22Rv1 (cell line): ENCODE results near the gene UROD.

ENCODE experiments used
- ZFX ChIP-seq: fragments of 450-650 bp; IDR thresholded peaks from 2 replicates; pipeline ENCODE4 v1.6.1; 2017; ENCODE audit warnings: antibody characterized with exemption, borderline replicate concordance
- TF ChIP-seq, protein P1 (sequence below): fragments of 450-650 bp; IDR thresholded peaks from 2 replicates; pipeline ENCODE4 v1.5.1; 2017; ENCODE audit warnings: mild to moderate bottlenecking

DNA sequence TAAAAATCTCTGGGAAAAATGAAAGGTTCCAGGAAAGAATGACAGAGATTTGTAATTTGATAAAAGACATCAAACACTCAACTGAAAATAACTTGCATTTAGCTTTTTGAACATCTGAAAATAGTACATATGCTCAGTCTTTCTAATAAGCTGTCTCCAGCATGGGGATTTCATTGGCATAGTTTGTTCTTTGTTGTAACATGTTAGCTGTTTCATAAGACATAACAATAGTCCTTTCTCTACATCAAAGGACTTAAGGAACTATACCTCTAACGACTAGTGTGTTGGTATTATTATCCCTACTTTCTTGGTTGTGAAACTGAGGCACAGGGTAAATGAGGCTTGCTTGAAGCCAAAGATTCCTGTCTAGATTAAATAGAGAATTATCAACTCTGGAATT is 47.7 kb upstream of the UROD start:
- TF ChIP-seq, protein P1, sequence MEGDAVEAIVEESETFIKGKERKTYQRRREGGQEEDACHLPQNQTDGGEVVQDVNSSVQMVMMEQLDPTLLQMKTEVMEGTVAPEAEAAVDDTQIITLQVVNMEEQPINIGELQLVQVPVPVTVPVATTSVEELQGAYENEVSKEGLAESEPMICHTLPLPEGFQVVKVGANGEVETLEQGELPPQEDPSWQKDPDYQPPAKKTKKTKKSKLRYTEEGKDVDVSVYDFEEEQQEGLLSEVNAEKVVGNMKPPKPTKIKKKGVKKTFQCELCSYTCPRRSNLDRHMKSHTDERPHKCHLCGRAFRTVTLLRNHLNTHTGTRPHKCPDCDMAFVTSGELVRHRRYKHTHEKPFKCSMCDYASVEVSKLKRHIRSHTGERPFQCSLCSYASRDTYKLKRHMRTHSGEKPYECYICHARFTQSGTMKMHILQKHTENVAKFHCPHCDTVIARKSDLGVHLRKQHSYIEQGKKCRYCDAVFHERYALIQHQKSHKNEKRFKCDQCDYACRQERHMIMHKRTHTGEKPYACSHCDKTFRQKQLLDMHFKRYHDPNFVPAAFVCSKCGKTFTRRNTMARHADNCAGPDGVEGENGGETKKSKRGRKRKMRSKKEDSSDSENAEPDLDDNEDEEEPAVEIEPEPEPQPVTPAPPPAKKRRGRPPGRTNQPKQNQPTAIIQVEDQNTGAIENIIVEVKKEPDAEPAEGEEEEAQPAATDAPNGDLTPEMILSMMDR = no peak
- TF ChIP-seq ZFX = no peak
